SK-N-SH (cell line): ENCODE measurements around the gene C19orf53. TPM values are rescaled to one million over a fixed set of nuclear protein-coding genes. Genes with fewer than 3 reads are reported as not detected.

ENCODE experiments used
- CTCF ChIA-PET: fragments of 300-600, 350-600 bp; formaldehyde crosslinking; extraction: SDS; loops from one replicate; lab custom pipeline; 2021; lab: Yijun Ruan, JAX
- POLR2A ChIA-PET: fragments of 350-600 bp; sonication (Branson Sonifier 250); formaldehyde crosslinking; extraction: SDS; loops from one replicate; lab custom pipeline; 2020; ENCODE audit warnings: antibody characterized with exemption, inconsistent platforms; lab: Yijun Ruan, JAX
- DNase-seq: peaks from one replicate; pipeline ENCODE4 v3.0.0; 2012
- H2AFZ ChIP-seq: fragments of 200-600 bp; sonication (generic); 2 replicates; pipeline ENCODE4 v1.8.1; 2016; ENCODE audit warnings: antibody characterized with exemption, mild to moderate bottlenecking, low read depth
- H3F3A ChIP-seq: fragments of 200-600 bp; sonication (generic); replicated peaks from 2 replicates; pipeline ENCODE3; 2016; ENCODE audit warnings: antibody characterized with exemption, mild to moderate bottlenecking; ENCODE audit not compliant: insufficient read depth
- H3K27ac ChIP-seq, 2 experiments: fragments of 200-500 bp in 1 of 2; fragments of 200-600 bp in 1 of 2; sonication (Bioruptor generic) in 1 of 2; sonication (generic), shearing (Covaris generic) in 1 of 2; 2 replicates each; pipeline versions ENCODE4 v1.5.1 to v1.6.1; 2014 to 2016; ENCODE audit warnings: low read depth in 2 of 2, inconsistent platforms in 1 of 2, low read length in 1 of 2, mild to moderate bottlenecking in 1 of 2, mixed read lengths in 1 of 2
- H3K27me3 ChIP-seq: fragments of 200-600 bp; sonication (generic), shearing (Covaris generic); 2 replicates; pipeline ENCODE4 v1.6.1; 2016; ENCODE audit warnings: mixed run types; ENCODE audit not compliant: insufficient read depth
- H3K36me3 ChIP-seq, 2 experiments: fragments of 200-500 bp in 1 of 2; fragments of 200-600 bp in 1 of 2; sonication (Bioruptor generic) in 1 of 2; sonication (generic) in 1 of 2; replicated peaks in 1 of 2; 2 replicates each; pipeline versions ENCODE3 to v1.5.1; 2014 to 2016; ENCODE audit warnings: low read length in 1 of 2, mild to moderate bottlenecking in 1 of 2; ENCODE audit not compliant: insufficient read depth in 2 of 2, control insufficient read depth in 1 of 2
- H3K4me1 ChIP-seq, 2 experiments: fragments of 200-500 bp in 1 of 2; fragments of 200-600 bp in 1 of 2; sonication (Bioruptor generic) in 1 of 2; sonication (generic), shearing (Covaris generic) in 1 of 2; 2 replicates each; pipeline versions ENCODE4 v1.5.1 to v1.6.1; 2014 to 2016; ENCODE audit warnings: low read depth in 1 of 2, low read length in 1 of 2, mixed run types in 1 of 2; ENCODE audit not compliant: insufficient read depth in 2 of 2, control insufficient read depth in 1 of 2
- H3K4me2 ChIP-seq: fragments of 200-600 bp; sonication (generic), shearing (Covaris generic); 2 replicates; pipeline ENCODE4 v1.6.1; 2017; ENCODE audit warnings: mixed run types
- H3K4me3 ChIP-seq, 2 experiments: fragments of 200-500 bp in 1 of 2; fragments of 200-600 bp in 1 of 2; sonication (Bioruptor generic) in 1 of 2; sonication (generic), shearing (Covaris generic) in 1 of 2; 2 replicates each; pipeline versions ENCODE4 v1.5.1 to v1.8.1; 2014 to 2016; ENCODE audit warnings: low read depth in 2 of 2, inconsistent platforms in 1 of 2, low read length in 1 of 2, mild to moderate bottlenecking in 1 of 2, mixed read lengths in 1 of 2, moderate library complexity in 1 of 2
- H3K79me2 ChIP-seq: fragments of 200-600 bp; sonication (generic); 2 replicates; pipeline ENCODE4 v1.8.1; 2017; ENCODE audit warnings: mild to moderate bottlenecking; ENCODE audit not compliant: insufficient read depth
- H3K9ac ChIP-seq: fragments of 200-600 bp; sonication (generic); 2 replicates; pipeline ENCODE4 v1.6.1; 2017; ENCODE audit warnings: mixed run types
- H3K9me2 ChIP-seq: fragments of 200-600 bp; sonication (generic); 2 replicates; pipeline ENCODE4 v1.6.1; 2017; ENCODE audit warnings: mixed run types
- H3K9me3 ChIP-seq: fragments of 200-600 bp; sonication (generic); 2 replicates; pipeline ENCODE4 v1.6.1; 2017; ENCODE audit warnings: mixed run types, mild to moderate bottlenecking, moderate library complexity
- H4K20me1 ChIP-seq: fragments of 200-600 bp; sonication (generic); 2 replicates; pipeline ENCODE4 v1.6.1; 2017; ENCODE audit warnings: mild to moderate bottlenecking, mixed run types; ENCODE audit not compliant: insufficient read depth
- EP300 ChIP-seq, 2 experiments: IDR thresholded peaks; 2 replicates each; pipeline versions ENCODE4 v1.4.0 to v1.6.1; 2012; ENCODE audit warnings: borderline replicate concordance in 1 of 2, low read depth in 1 of 2, low read length in 1 of 2
- FOSL2 ChIP-seq: IDR thresholded peaks from 2 replicates; pipeline ENCODE4 v1.4.0; 2012; ENCODE audit warnings: low read depth, mild to moderate bottlenecking, moderate library complexity, borderline replicate concordance
- FOXM1 ChIP-seq: IDR thresholded peaks from 2 replicates; pipeline ENCODE4 v1.4.0; 2012; ENCODE audit warnings: low read depth, mild to moderate bottlenecking
- GABPA ChIP-seq: IDR thresholded peaks from 2 replicates; pipeline ENCODE4 v1.4.0; 2012; ENCODE audit warnings: low read depth, mild to moderate bottlenecking
- MEF2A ChIP-seq: IDR thresholded peaks from 2 replicates; pipeline ENCODE4 v1.4.0; 2012; ENCODE audit warnings: low read depth, borderline replicate concordance
- NRF1 ChIP-seq: IDR thresholded peaks from 2 replicates; pipeline ENCODE4 v1.6.1; 2012; ENCODE audit warnings: low read depth, mild to moderate bottlenecking, low read length
- SIN3A ChIP-seq: IDR thresholded peaks from 2 replicates; pipeline ENCODE4 v1.6.1; 2012; ENCODE audit warnings: low read depth, mild to moderate bottlenecking, low read length, moderate library complexity, borderline replicate concordance
- TEAD4 ChIP-seq: IDR thresholded peaks from 2 replicates; pipeline ENCODE4 v1.4.0; 2012; ENCODE audit warnings: mild to moderate bottlenecking, borderline replicate concordance; ENCODE audit not compliant: insufficient read depth
- YY1 ChIP-seq: IDR thresholded peaks from 2 replicates; pipeline ENCODE4 v1.4.0; 2012; ENCODE audit warnings: low read depth, mild to moderate bottlenecking
- WGBS: methylation state at CpG from one replicate; pipeline ENCODE4 v1.1.6; 2017; ENCODE audit warnings: low lambda C conversion rate; 5-methylcytosine and 5-hydroxymethylcytosine counted together
- polyA plus RNA-seq, 3 experiments: library from polyadenylated mRNA; depleted of rRNA; stranded (reverse); fragments of >200 nt; gene quantifications; 2 replicates each; pipeline ENCODE4 v1.2.3, GENCODE V29; 2012

The C19orf53 gene
- polyA plus RNA-seq, 1 of the 3 experiments (the other 2 are of a cell fraction), result 554 TPM

GRCh38 chr19:13744174-13744573 is 30.1 kb upstream of the C19orf53 start:
- no peak overlapping the region for H3K27ac ChIP-seq
- ChIA-PET POLR2A (no interaction called here), CTCF (no interaction called here)
- DNase-seq, result no peak
- peaks cover 7% of the 10 kb centered on the region for H3F3A ChIP-seq
- H3K79me2 ChIP-seq, result peaks cover 14% of the 10 kb centered on the region
- H4K20me1 ChIP-seq, result no peaks in the 10 kb centered on the region
- H3K4me2 ChIP-seq, result no peak overlapping the region
- H3K9me2 ChIP-seq, result no peaks in the 10 kb centered on the region
- no peak overlapping the region for H3K9ac ChIP-seq
- no peaks in the 10 kb centered on the region for H3K36me3 ChIP-seq
- H3K4me1 ChIP-seq, result peaks cover 0 to 7% of the 10 kb centered on the region in 2 experiments; a peak in 1 of 4 replicates
- H2AFZ ChIP-seq, result no peak overlapping the region
- H3K4me3 ChIP-seq, result no peak overlapping the region
- TF ChIP-seq FOSL2 (no peak), FOXM1 (no peak)
- peaks cover 5% of the 10 kb centered on the region; the same call in 1 of the 2 replicates for H3K9me3 ChIP-seq
- H3K27me3 ChIP-seq, result no peaks in the 10 kb centered on the region

- H3K9me3 ChIP-seq, result peaks cover 5% of the 10 kb centered on the region; the same call in 1 of the 2 replicates
- no peaks in the 10 kb centered on the region for H4K20me1 ChIP-seq
- H3K4me1 ChIP-seq, result peaks cover 0 to 7% of the 10 kb centered on the region in 2 experiments; a peak in 1 of 4 replicates
- no peak for DNase-seq
- H3K9me2 ChIP-seq, result no peaks in the 10 kb centered on the region
- H3K4me3 ChIP-seq, result peak overlapping the region; percentile 69 to 92
- CTCF ChIA-PET, result no interaction called here
- no peaks in the 10 kb centered on the region for H3K27me3 ChIP-seq
- WGBS, result 84% methylated on average over 8 of the region's 8 CpGs
- H3K36me3 ChIP-seq, result peaks cover 3 to 4% of the 10 kb centered on the region in 2 experiments
- no peak overlapping the region for H3K9ac ChIP-seq
- H2AFZ ChIP-seq, result peak overlapping the region; percentile 74; the same call in 1 of the 2 replicates
- POLR2A ChIA-PET, result interaction anchor here (1.0 to 2.2 kb wide), 5 partner anchors 9 to 128 kb away, joined by 3 to 12 read pairs (median 3); partner anchors contain the start of genes C19orf53 and MRI1
- TF ChIP-seq GABPA (no peak), TEAD4 (no peak), NRF1 (no peak), EP300 (IDR thresholded peaks at IDR 0.05; ENCODE audit: borderline replicate concordance in 1 of 2, low read depth in 1 of 2, low read length in 1 of 2) (no peak), FOXM1 (no peak), YY1 (no peak)
- H3K79me2 ChIP-seq, result peaks cover 31% of the 10 kb centered on the region
- H3K4me2 ChIP-seq, result no peak overlapping the region
- peaks cover 7% of the 10 kb centered on the region for H3F3A ChIP-seq
- peak overlapping the region in 1 of 2 experiments; percentile 30; a peak in 1 of 4 replicates for H3K27ac ChIP-seq
Observed at GRCh38 chr19:13747098-13747453, 27.2 kb upstream of the C19orf53 start.

GRCh38 chr19:13748169-13748828 is 26.0 kb upstream of the C19orf53 start:
- TF ChIP-seq MEF2A (no peak), SIN3A (peak; percentile 3; the same call in 1 of the 2 replicates)
- H3K9me3 ChIP-seq, result peaks cover 5% of the 10 kb centered on the region; the same call in 1 of the 2 replicates
- ChIA-PET CTCF (interaction anchor here (0.6 to 2.0 kb wide), 3 partner anchors 9 to 159 kb away, joined by 3 to 6 read pairs (median 5); no protein-coding TSS in a partner anchor), POLR2A (interaction anchor here (0.8 to 2.2 kb wide), 7 partner anchors 8 to 942 kb away, joined by 3 to 12 read pairs (median 3); partner anchors contain the start of genes C19orf53, MRI1 and ZNF333)
- H3K36me3 ChIP-seq, result peaks cover 9 to 13% of the 10 kb centered on the region in 2 experiments
- no peaks in the 10 kb centered on the region for H3K9me2 ChIP-seq
- peak overlapping the region; percentile 91 for H3K4me2 ChIP-seq
- H3K79me2 ChIP-seq, result peaks cover 31% of the 10 kb centered on the region
- peak overlapping the region; percentile 60 to 80 for H3K27ac ChIP-seq
- peak overlapping the region; percentile 72 for H2AFZ ChIP-seq
- H3K9ac ChIP-seq, result peak overlapping the region; percentile 95
- peaks cover 7% of the 10 kb centered on the region for H3F3A ChIP-seq
- DNase-seq, result peak; percentile 37
- peaks cover 0 to 7% of the 10 kb centered on the region in 2 experiments; a peak in 1 of 4 replicates for H3K4me1 ChIP-seq
- H4K20me1 ChIP-seq, result no peaks in the 10 kb centered on the region
- no peaks in the 10 kb centered on the region for H3K27me3 ChIP-seq
- peak overlapping the region; percentile 69 to 92 for H3K4me3 ChIP-seq
- WGBS, result 3% methylated on average over 24 of the region's 25 CpGs
